Astrocyte (in vitro differentiated cells and primary cell): ENCODE measurements around the gene L3MBTL4. TPM values are rescaled to one million over a fixed set of nuclear protein-coding genes. Genes with fewer than 3 reads are reported as not detected.

Source experiments
- DNase-seq: peaks from one replicate; pipeline ENCODE4 v3.0.0-alpha.2; 2010; ENCODE audit warnings: low read depth
- FAIRE-seq: peaks from 2 replicates; lab custom pipeline; 2011; peaks lifted over from hg19 to GRCh38; lab: Jason Lieb, UNC
- H2AFZ ChIP-seq: 2 replicates; pipeline ENCODE4 v1.6.0; 2012; ENCODE audit warnings: low read depth, low read length, inconsistent platforms
- H3K27ac ChIP-seq: 2 replicates; pipeline ENCODE4 v1.5.1; 2011; ENCODE audit warnings: low read depth, low read length, inconsistent platforms
- H3K27me3 ChIP-seq: 2 replicates; pipeline ENCODE4 v1.6.0; 2011; ENCODE audit warnings: low read length, inconsistent platforms; ENCODE audit not compliant: insufficient read depth
- H3K36me3 ChIP-seq: 2 replicates; pipeline ENCODE4 v1.5.1; 2011; ENCODE audit warnings: low read length, inconsistent platforms; ENCODE audit not compliant: insufficient read depth
- H3K4me1 ChIP-seq: 2 replicates; pipeline ENCODE4 v1.5.1; 2011; ENCODE audit warnings: low read length, inconsistent platforms; ENCODE audit not compliant: insufficient read depth
- H3K4me2 ChIP-seq: 2 replicates; pipeline ENCODE4 v1.6.0; 2012; ENCODE audit warnings: low read length, inconsistent platforms
- H3K4me3 ChIP-seq: 2 replicates; pipeline ENCODE4 v1.5.1; 2011; ENCODE audit warnings: low read depth, mild to moderate bottlenecking, low read length, inconsistent platforms; ENCODE audit not compliant: insufficient read depth
- H3K79me2 ChIP-seq: 2 replicates; pipeline ENCODE4 v1.6.0; 2012; ENCODE audit warnings: mild to moderate bottlenecking, low read length, inconsistent platforms; ENCODE audit not compliant: insufficient read depth
- H3K9ac ChIP-seq: 2 replicates; pipeline ENCODE4 v1.6.0; 2012; ENCODE audit warnings: mild to moderate bottlenecking, low read length, inconsistent platforms
- H3K9me3 ChIP-seq: 2 replicates; pipeline ENCODE4 v1.5.1; 2012; ENCODE audit warnings: low read depth, mild to moderate bottlenecking, low read length, inconsistent platforms; ENCODE audit not compliant: insufficient read depth
- H4K20me1 ChIP-seq: 2 replicates; pipeline ENCODE4 v1.6.0; 2012; ENCODE audit warnings: low read length, inconsistent platforms; ENCODE audit not compliant: insufficient read depth
- H3K27ac Mint-ChIP-seq: one replicate; pipeline ENCODE4 v1.8.0; 2021; ENCODE audit warnings: mild to moderate bottlenecking, mixed read lengths; ENCODE audit not compliant: unreplicated experiment
- H3K27me3 Mint-ChIP-seq: one replicate; pipeline ENCODE4 v1.8.0; 2021; ENCODE audit warnings: low read depth, mixed read lengths; ENCODE audit not compliant: unreplicated experiment
- H3K36me3 Mint-ChIP-seq: one replicate; pipeline ENCODE4 v1.8.0; 2021; ENCODE audit warnings: low read depth, mixed read lengths; ENCODE audit not compliant: unreplicated experiment
- H3K4me1 Mint-ChIP-seq: one replicate; pipeline ENCODE4 v1.8.0; 2021; ENCODE audit warnings: low read depth, mixed read lengths; ENCODE audit not compliant: unreplicated experiment
- H3K4me3 Mint-ChIP-seq: one replicate; pipeline ENCODE4 v1.8.0; 2021; ENCODE audit warnings: mild to moderate bottlenecking, moderate library complexity, mixed read lengths; ENCODE audit not compliant: unreplicated experiment
- H3K9me3 Mint-ChIP-seq: one replicate; pipeline ENCODE4 v1.8.0; 2021; ENCODE audit warnings: mild to moderate bottlenecking, mixed read lengths; ENCODE audit not compliant: unreplicated experiment
- EZH2 ChIP-seq: IDR thresholded peaks from 2 replicates; pipeline ENCODE4 v1.6.1; 2012; ENCODE audit warnings: mild to moderate bottlenecking, low read length, inconsistent platforms; ENCODE audit not compliant: insufficient read depth
- total RNA-seq: library from RNA; stranded (reverse); gene quantifications from 2 replicates; pipeline ENCODE4 v1.2.1, GENCODE V29; 2021
- TF ChIP-seq, protein P1 (sequence below): IDR thresholded peaks from 2 replicates; pipeline ENCODE4 v1.5.1; 2011; ENCODE audit warnings: low read depth, mild to moderate bottlenecking, inconsistent platforms, low read length, moderate library complexity; ENCODE audit not compliant: insufficient read depth

The L3MBTL4 gene
- total RNA-seq, 1 donor from 2014 or later = 0.52 TPM

DNA sequence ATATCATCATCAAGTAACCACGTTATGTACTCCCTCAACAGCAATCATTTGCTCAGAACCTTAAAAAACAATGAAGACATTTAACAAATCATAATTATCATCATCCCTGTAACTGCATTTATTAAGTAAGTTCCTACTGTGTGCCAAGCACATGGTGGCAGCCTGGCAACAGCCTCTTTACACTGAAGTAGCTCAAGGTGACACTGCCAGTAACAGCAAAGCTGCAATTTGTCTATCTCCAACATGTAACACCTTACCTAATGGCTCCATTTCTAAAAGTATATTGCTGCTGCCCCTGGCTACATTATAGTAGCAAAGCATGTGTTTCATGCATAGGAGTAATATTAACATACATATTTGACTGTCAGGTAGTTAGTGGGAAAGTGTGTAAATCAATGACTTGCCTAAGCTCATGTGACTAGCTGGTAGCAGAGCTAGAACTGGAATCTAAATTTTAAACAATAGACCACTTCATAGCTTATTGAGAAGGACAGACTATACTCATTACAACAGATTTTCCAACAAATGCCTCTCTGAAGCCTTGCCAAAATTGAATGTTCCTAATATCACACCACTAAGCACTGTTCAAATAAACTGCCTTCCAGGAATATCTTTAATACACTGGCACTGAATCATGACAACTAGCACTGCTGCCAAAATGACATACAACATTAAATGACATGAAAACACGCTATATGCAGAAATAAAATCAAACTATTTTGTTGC, 86.7 kb downstream of the L3MBTL4 start:
- Mint-ChIP-seq H3K9me3 (peaks cover 10% of the 10 kb centered on the region), H3K27me3 (no peaks in the 10 kb centered on the region), H3K36me3 (no peaks in the 10 kb centered on the region), H3K27ac (no peak overlapping the region), H3K4me3 (no peak overlapping the region), H3K4me1 (no peaks in the 10 kb centered on the region)
- Histone ChIP-seq H3K4me1 (no peaks in the 10 kb centered on the region), H3K27ac (no peak overlapping the region), H3K79me2 (no peaks in the 10 kb centered on the region), H3K27me3 (no peaks in the 10 kb centered on the region), H3K4me3 (no peak overlapping the region), H4K20me1 (no peaks in the 10 kb centered on the region), H3K9ac (no peak overlapping the region), H2AFZ (no peak overlapping the region), H3K4me2 (no peak overlapping the region), H3K9me3 (peaks cover 6% of the 10 kb centered on the region), H3K36me3 (no peaks in the 10 kb centered on the region)
- no peak for TF ChIP-seq EZH2
- TF ChIP-seq, protein P1, sequence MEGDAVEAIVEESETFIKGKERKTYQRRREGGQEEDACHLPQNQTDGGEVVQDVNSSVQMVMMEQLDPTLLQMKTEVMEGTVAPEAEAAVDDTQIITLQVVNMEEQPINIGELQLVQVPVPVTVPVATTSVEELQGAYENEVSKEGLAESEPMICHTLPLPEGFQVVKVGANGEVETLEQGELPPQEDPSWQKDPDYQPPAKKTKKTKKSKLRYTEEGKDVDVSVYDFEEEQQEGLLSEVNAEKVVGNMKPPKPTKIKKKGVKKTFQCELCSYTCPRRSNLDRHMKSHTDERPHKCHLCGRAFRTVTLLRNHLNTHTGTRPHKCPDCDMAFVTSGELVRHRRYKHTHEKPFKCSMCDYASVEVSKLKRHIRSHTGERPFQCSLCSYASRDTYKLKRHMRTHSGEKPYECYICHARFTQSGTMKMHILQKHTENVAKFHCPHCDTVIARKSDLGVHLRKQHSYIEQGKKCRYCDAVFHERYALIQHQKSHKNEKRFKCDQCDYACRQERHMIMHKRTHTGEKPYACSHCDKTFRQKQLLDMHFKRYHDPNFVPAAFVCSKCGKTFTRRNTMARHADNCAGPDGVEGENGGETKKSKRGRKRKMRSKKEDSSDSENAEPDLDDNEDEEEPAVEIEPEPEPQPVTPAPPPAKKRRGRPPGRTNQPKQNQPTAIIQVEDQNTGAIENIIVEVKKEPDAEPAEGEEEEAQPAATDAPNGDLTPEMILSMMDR = no peak
- DNase-seq (no peak), FAIRE-seq (no peak)

DNA sequence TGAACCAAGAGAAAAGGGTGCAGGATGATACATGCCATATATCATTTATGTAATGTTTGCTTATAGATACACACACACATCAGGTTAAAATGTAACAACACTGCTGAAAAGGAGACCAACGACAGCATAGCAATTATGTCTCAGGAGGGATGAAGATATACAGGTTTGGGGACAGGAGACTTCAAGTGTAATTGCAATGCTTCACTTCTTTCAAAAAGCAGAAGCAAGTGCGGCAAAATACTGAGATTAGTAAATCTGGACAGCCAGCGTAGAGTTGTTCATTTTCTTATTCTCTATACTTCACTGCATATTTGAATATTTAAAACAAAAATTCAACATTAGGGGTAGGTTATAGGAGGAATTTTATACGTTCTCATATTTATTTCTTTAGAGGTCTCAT, 87.2 kb downstream of the L3MBTL4 start:
- no peak overlapping the region for H2AFZ ChIP-seq
- no peaks in the 10 kb centered on the region for H3K36me3 ChIP-seq
- H3K4me2 ChIP-seq = no peak overlapping the region
- no peak overlapping the region for H3K9ac ChIP-seq
- H4K20me1 ChIP-seq = no peaks in the 10 kb centered on the region
- H3K27ac ChIP-seq = no peak overlapping the region
- no peaks in the 10 kb centered on the region for H3K27me3 ChIP-seq
- no peaks in the 10 kb centered on the region for H3K36me3 Mint-ChIP-seq
- H3K27ac Mint-ChIP-seq = no peak overlapping the region
- no peaks in the 10 kb centered on the region for H3K4me1 Mint-ChIP-seq
- TF ChIP-seq, protein P1 = no peak
- no peak for TF ChIP-seq EZH2
- no peak for DNase-seq
- H3K9me3 ChIP-seq = peaks cover 6% of the 10 kb centered on the region
- H3K79me2 ChIP-seq = no peaks in the 10 kb centered on the region
- no peaks in the 10 kb centered on the region for H3K4me1 ChIP-seq
- no peak for FAIRE-seq
- no peaks in the 10 kb centered on the region for H3K27me3 Mint-ChIP-seq
- peaks cover 10% of the 10 kb centered on the region for H3K9me3 Mint-ChIP-seq
- H3K4me3 Mint-ChIP-seq = no peak overlapping the region
- no peak overlapping the region for H3K4me3 ChIP-seq

GRCh38 chr18:6326566-6326965, 88.1 kb downstream of the L3MBTL4 start:
- Mint-ChIP-seq H3K36me3 (no peaks in the 10 kb centered on the region), H3K4me1 (no peaks in the 10 kb centered on the region), H3K9me3 (peaks cover 10% of the 10 kb centered on the region), H3K4me3 (no peak overlapping the region), H3K27me3 (no peaks in the 10 kb centered on the region), H3K27ac (no peak overlapping the region)
- no peaks in the 10 kb centered on the region for H4K20me1 ChIP-seq
- H2AFZ ChIP-seq = no peak overlapping the region
- H3K36me3 ChIP-seq = no peaks in the 10 kb centered on the region
- H3K79me2 ChIP-seq = no peaks in the 10 kb centered on the region
- H3K4me1 ChIP-seq = no peaks in the 10 kb centered on the region
- H3K27me3 ChIP-seq = no peaks in the 10 kb centered on the region
- DNase-seq = no peak
- H3K27ac ChIP-seq = no peak overlapping the region
- no peak for TF ChIP-seq EZH2
- TF ChIP-seq, protein P1 = no peak
- no peak overlapping the region for H3K4me2 ChIP-seq
- peaks cover 6% of the 10 kb centered on the region for H3K9me3 ChIP-seq
- no peak overlapping the region for H3K4me3 ChIP-seq
- no peak for FAIRE-seq
- H3K9ac ChIP-seq = no peak overlapping the region
